AG09309 (cell line): ENCODE results near the gene MRM1.

Source experiments
- DNase-seq: peaks from one replicate; pipeline ENCODE4 v3.0.0-alpha.2; 2010; ENCODE audit warnings: low read depth
- H3K4me3 ChIP-seq: 2 replicates; pipeline ENCODE4 v1.5.1; 2011; ENCODE audit warnings: mild to moderate bottlenecking, low read depth, low read length, moderate library complexity; ENCODE audit not compliant: control insufficient read depth
- CTCF ChIP-seq: IDR thresholded peaks from 2 replicates; pipeline ENCODE4 v1.5.1; 2011; ENCODE audit warnings: mild to moderate bottlenecking, low read depth, low read length, inconsistent platforms; ENCODE audit not compliant: insufficient read depth, control insufficient read depth; ENCODE audit errors: missing control alignments

Gene MRM1

GRCh38 chr17:36583787-36584186 lies 17.6 kb upstream of the MRM1 start:
- no peak for DNase-seq
- no peak overlapping the region for H3K4me3 ChIP-seq
- no peak for TF ChIP-seq CTCF

- TF ChIP-seq CTCF = no peak
- no peak for DNase-seq
- H3K4me3 ChIP-seq = no peak overlapping the region
Observed at GRCh38 chr17:36586138-36586537, 15.2 kb upstream of the MRM1 start.

GRCh38 chr17:36590082-36590481 lies 11.3 kb upstream of the MRM1 start:
- DNase-seq = no peak
- no peak overlapping the region for H3K4me3 ChIP-seq
- no peak for TF ChIP-seq CTCF

GRCh38 chr17:36591434-36592315 lies 9.7 kb upstream of the MRM1 start, which contains the start of gene DHRS11:
TSS of gene DHRS11 (plus strand) at chr17:36591879. CDS start at chr17:36592010, 131 bp downstream.
- DNase-seq = no peak
- no peak for TF ChIP-seq CTCF
- H3K4me3 ChIP-seq = peak within 1 kb of the TSS; percentile 75

GRCh38 chr17:36592316-36592715 lies 9.1 kb upstream of the MRM1 start:
- no peak for TF ChIP-seq CTCF
- H3K4me3 ChIP-seq = peak overlapping the region; percentile 75
- DNase-seq = no peak

- TF ChIP-seq CTCF = no peak
- no peak for DNase-seq
- peak overlapping the region; percentile 75 for H3K4me3 ChIP-seq
Observed at GRCh38 chr17:36592716-36593321, 8.6 kb upstream of the MRM1 start.
